K562 (cell line): Measurements from ENCODE around the gene RRAS. TPM values are rescaled to one million over a fixed set of nuclear protein-coding genes. Genes with fewer than 3 reads are reported as not detected.

Experiments
- ATAC-seq: fragments of 200-7000 bp; cut with Tn5 transposase; 3 replicates; pipeline ENCODE4 v1.9.1; 2020; ENCODE audit warnings: moderate library complexity
- BruUV-seq: library from RNA; stranded (reverse); fragments of 400-500 nt; replicated peaks from 2 replicates; lab custom pipeline; 2021; lab: Mats Ljungman, UMichigan
- CTCF ChIA-PET: fragments of 300-600 bp; formaldehyde crosslinking; extraction: SDS; loops from one replicate; lab custom pipeline; 2021; ENCODE audit warnings: low intra/inter-chr PET ratio; lab: Yijun Ruan, JAX
- POLR2A ChIA-PET: fragments of 300-600, 350-650 bp; sonication (Branson Sonifier 250); formaldehyde crosslinking; extraction: SDS; loops from one replicate; lab custom pipeline; 2021; ENCODE audit warnings: antibody characterized with exemption, inconsistent platforms; lab: Yijun Ruan, JAX
- DNase-seq, 4 experiments: peaks; one replicate each; pipeline versions ENCODE4 v3.0.0 to v3.0.0-alpha.2; 2011 to 2018; ENCODE audit warnings: low spot score in 3 of 4, mixed read lengths in 3 of 4; ENCODE audit errors: extremely low read depth in 1 of 4
- FAIRE-seq: peaks from 2 replicates; lab custom pipeline; 2011; peaks lifted over from hg19 to GRCh38; lab: Jason Lieb, UNC
- H2AFZ ChIP-seq: 2 replicates; pipeline ENCODE4 v1.6.0; 2011; ENCODE audit warnings: low read depth, low read length, control low read depth, inconsistent platforms
- H3K27ac ChIP-seq: fragments of 200-600 bp; 3 replicates; pipeline ENCODE4 v1.8.0; 2011; ENCODE audit warnings: low read depth, mild to moderate bottlenecking, control low read depth, inconsistent platforms, low read length, moderate library complexity, mixed read lengths; ENCODE audit errors: extremely low read depth
- H3K27me3 ChIP-seq, 2 experiments: fragments of 300-600 bp in 1 of 2; 2 replicates in 1 of 2; 3 replicates in 1 of 2; pipeline versions ENCODE4 v1.6.0 to v1.8.0; 2011; ENCODE audit warnings: inconsistent platforms in 2 of 2, low read length in 2 of 2, mild to moderate bottlenecking in 1 of 2, mixed read lengths in 1 of 2, moderate library complexity in 1 of 2; ENCODE audit not compliant: control insufficient read depth in 2 of 2, insufficient read depth in 2 of 2
- H3K36me3 ChIP-seq: fragments of 300-600 bp; 3 replicates; pipeline ENCODE4 v1.8.0; 2011; ENCODE audit warnings: mild to moderate bottlenecking, low read length, inconsistent platforms; ENCODE audit not compliant: control insufficient read depth, insufficient read depth
- H3K4me1 ChIP-seq, 2 experiments: fragments of 200-600 bp in 1 of 2; replicated peaks in 1 of 2; 2 replicates in 1 of 2; 3 replicates in 1 of 2; pipeline versions ENCODE4 v1.5.1 to v1.8.0; 2011; ENCODE audit warnings: inconsistent platforms in 2 of 2, low read length in 2 of 2, mild to moderate bottlenecking in 1 of 2, mixed read lengths in 1 of 2, moderate library complexity in 1 of 2; ENCODE audit not compliant: control insufficient read depth in 2 of 2, insufficient read depth in 2 of 2
- H3K4me2 ChIP-seq: 2 replicates; pipeline ENCODE4 v1.6.1; 2011; ENCODE audit warnings: low read length, control low read depth, inconsistent platforms, mixed read lengths; ENCODE audit not compliant: insufficient read depth
- H3K4me3 ChIP-seq: fragments of 200-600 bp; sonication (generic), shearing (Covaris generic); 2 replicates; pipeline ENCODE4 v1.5.1; 2016; ENCODE audit warnings: control low read depth, inconsistent platforms
- H3K79me2 ChIP-seq: fragments of 200-600 bp; 3 replicates; pipeline ENCODE4 v1.8.0; 2011; ENCODE audit warnings: low read length, inconsistent platforms; ENCODE audit not compliant: control insufficient read depth, insufficient read depth
- H3K9ac ChIP-seq, 2 experiments: 2 replicates each; pipeline versions ENCODE4 v1.6.0 to v1.6.1; 2011; ENCODE audit warnings: low read depth in 2 of 2, low read length in 2 of 2, control low read depth in 1 of 2, inconsistent platforms in 1 of 2, mild to moderate bottlenecking in 1 of 2, mixed read lengths in 1 of 2; ENCODE audit not compliant: insufficient read depth in 1 of 2
- H3K9me1 ChIP-seq: one replicate; pipeline ENCODE4 v1.6.0; 2011; ENCODE audit warnings: inconsistent platforms, mild to moderate bottlenecking, low read length, moderate library complexity; ENCODE audit not compliant: control insufficient read depth, insufficient read depth
- H3K9me3 ChIP-seq: replicated peaks from 2 replicates; pipeline ENCODE4 v1.5.1; 2011; ENCODE audit warnings: low read depth, low read length, inconsistent platforms; ENCODE audit not compliant: control insufficient read depth, insufficient read depth
- H4K20me1 ChIP-seq: replicated peaks from 2 replicates; pipeline ENCODE4 v1.6.1; 2011; ENCODE audit warnings: low read length, inconsistent platforms, mixed read lengths; ENCODE audit not compliant: control insufficient read depth, insufficient read depth
- FIP1L1 ChIP-seq: fragments of 200-400 bp; formaldehyde crosslinking; IDR thresholded peaks from 2 replicates; pipeline ENCODE4 v1.6.1; 2018; ENCODE audit warnings: mild to moderate bottlenecking, low read depth, low read length; ENCODE audit not compliant: poor library complexity, severe bottlenecking
- NR2C1 ChIP-seq, 2 experiments: fragments of 450-650 bp; IDR thresholded peaks; 2 replicates each; pipeline ENCODE4 v1.6.1; 2017; ENCODE audit warnings: mild to moderate bottlenecking in 2 of 2, antibody characterized with exemption in 1 of 2, inconsistent platforms in 1 of 2, missing compliant biosample characterization in 1 of 2, missing genetic modification characterization in 1 of 2
- U2AF2 ChIP-seq: fragments of 200-400 bp; formaldehyde crosslinking; optimal IDR thresholded peaks from 2 replicates; pipeline ENCODE3; 2017; ENCODE audit warnings: low read depth, mild to moderate bottlenecking, low read length
- ZBTB8A ChIP-seq: fragments of 450-650 bp; IDR thresholded peaks from 2 replicates; pipeline ENCODE4 v1.6.1; 2018; ENCODE audit warnings: mild to moderate bottlenecking, moderate library complexity; ENCODE audit not compliant: partially characterized antibody
- WGBS: fragments of 100-300 bp; shearing (Covaris generic); methylation state at CpG from one replicate; pipeline ENCODE4 v1.1.6; 2016; ENCODE audit warnings: low coverage, mixed read lengths; ENCODE audit not compliant: insufficient coverage; ENCODE audit errors: missing lambda C conversion rate; 5-methylcytosine and 5-hydroxymethylcytosine counted together
- in situ Hi-C: fragments of 300-500 bp; cut with MboI; formaldehyde crosslinking; loops from 4 replicates; pipeline ENCODE4 v1.15.0; 2018; ENCODE audit warnings: inconsistent platforms, mixed read lengths
- intact Hi-C: fragments of 100-400 bp; cut with micrococcal nuclease; formaldehyde crosslinking; loops from 2 replicates; pipeline ENCODE4 v1.14.2; 2022
- polyA plus RNA-seq, 8 experiments: library from polyadenylated mRNA; depleted of rRNA in 4 of 8; stranded (reverse) in 5 of 8; unstranded in 3 of 8; fragments of >200 nt; fragmentation: Nextera tagmentation in 2 of 8; fragmentation: Illumina TruSeq in 1 of 8; extraction: Ambion mirVana in 2 of 8; extraction: Trizol in 1 of 8; gene quantifications; 2 replicates each; pipeline versions ENCODE4 v1.2.1 to v1.2.3, GENCODE V29; 2011 to 2014; ENCODE audit warnings: inconsistent platforms in 1 of 8, missing spikeins in 1 of 8
- total RNA-seq, 7 experiments: library from RNA; depleted of rRNA in 6 of 7; stranded (reverse); fragments of >200 nt in 6 of 7; fragmentation: Illumina TruSeq in 2 of 7; extraction: Trizol in 2 of 7; gene quantifications; 2 replicates each; pipeline versions ENCODE4 v1.2.1 to v1.2.3, GENCODE V29; 2011 to 2021; ENCODE audit warnings: low replicate concordance in 1 of 7
- TF ChIP-seq, protein P1 (sequence below), 2 experiments: fragments of 250-450 bp in 1 of 2; fragments of 450-650 bp in 1 of 2; sonication (Bioruptor Pico) in 1 of 2; IDR thresholded peaks; 2 replicates each; pipeline versions ENCODE4 v1.6.1 to v1.8.0; 2016 to 2021; ENCODE audit warnings: mild to moderate bottlenecking in 2 of 2, moderate library complexity in 2 of 2, missing compliant biosample characterization in 1 of 2, missing genetic modification characterization in 1 of 2
- TF ChIP-seq, protein P2 (sequence below): fragments of 200-400 bp; formaldehyde crosslinking; IDR thresholded peaks from 2 replicates; pipeline ENCODE4 v1.6.1; 2017; ENCODE audit warnings: mild to moderate bottlenecking, low read depth, low read length, moderate library complexity
- TF ChIP-seq, protein P3 (sequence below): sonication (generic); formaldehyde crosslinking; IDR thresholded peaks from 2 replicates; pipeline ENCODE4 v1.8.1; 2022; ENCODE audit warnings: missing genetic modification reagents

Gene RRAS
- total and polyA plus RNA-seq, 9 of the 15 experiments (the other 6 are each of a cell fraction or from before 2014, with no cell fraction given): 0.70 to 17.3 (median 8.2) TPM

DNA sequence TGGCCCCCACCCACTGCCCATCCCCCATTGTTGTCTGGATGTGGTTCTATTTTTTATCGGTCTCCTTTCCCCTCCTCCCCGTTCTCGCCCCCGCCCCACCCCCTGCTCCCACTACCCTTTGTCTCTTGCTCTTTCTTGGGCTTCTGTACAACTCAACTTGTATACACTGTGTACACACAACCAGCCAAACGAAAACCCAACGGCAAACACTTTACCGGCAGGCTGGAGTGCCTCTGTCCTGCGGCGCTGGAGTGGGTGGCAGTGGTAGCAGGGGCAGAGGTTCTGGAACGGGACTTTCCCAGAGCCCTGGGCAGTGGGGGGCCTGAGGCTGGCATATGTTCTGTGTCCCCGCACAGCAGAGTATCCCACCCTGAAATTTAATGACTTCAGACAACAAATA lies 13.7 kb downstream of the RRAS start:
- H3K9me3 ChIP-seq: no peaks in the 10 kb centered on the region
- H4K20me1 ChIP-seq: no peaks in the 10 kb centered on the region
- no peak overlapping the region for H3K4me2 ChIP-seq
- ATAC-seq (no peak), DNase-seq (no peak), FAIRE-seq (no peak)
- no TSS peak for BruUV-seq
- no peaks in the 10 kb centered on the region for H3K79me2 ChIP-seq
- no peaks in the 10 kb centered on the region for H3K27me3 ChIP-seq
- in situ Hi-C loops (no loop called here), intact Hi-C loops (no loop called here)
- peaks cover 4 to 13% of the 10 kb centered on the region in 2 experiments; a peak in 2 of 5 replicates for H3K4me1 ChIP-seq
- ChIA-PET CTCF (no interaction called here), POLR2A (no interaction called here)
- H3K9ac ChIP-seq: no peak overlapping the region
- H3K4me3 ChIP-seq: no peak overlapping the region
- H2AFZ ChIP-seq: no peak overlapping the region
- no peak for TF ChIP-seq FIP1L1
- TF ChIP-seq, protein P1, sequence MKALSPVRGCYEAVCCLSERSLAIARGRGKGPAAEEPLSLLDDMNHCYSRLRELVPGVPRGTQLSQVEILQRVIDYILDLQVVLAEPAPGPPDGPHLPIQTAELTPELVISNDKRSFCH (CRISPR knock-in tag; IDR thresholded peaks at IDR 0.05): no peak
- TF ChIP-seq, protein P1 (tag; IDR thresholded peaks at IDR 0.05): no peak
- TF ChIP-seq NR2C1 (IDR thresholded peaks at IDR 0.05): no peak
- no peak for TF ChIP-seq NR2C1 (tag; IDR thresholded peaks at IDR 0.05)
- no peak for TF ChIP-seq U2AF2
- TF ChIP-seq, protein P2, sequence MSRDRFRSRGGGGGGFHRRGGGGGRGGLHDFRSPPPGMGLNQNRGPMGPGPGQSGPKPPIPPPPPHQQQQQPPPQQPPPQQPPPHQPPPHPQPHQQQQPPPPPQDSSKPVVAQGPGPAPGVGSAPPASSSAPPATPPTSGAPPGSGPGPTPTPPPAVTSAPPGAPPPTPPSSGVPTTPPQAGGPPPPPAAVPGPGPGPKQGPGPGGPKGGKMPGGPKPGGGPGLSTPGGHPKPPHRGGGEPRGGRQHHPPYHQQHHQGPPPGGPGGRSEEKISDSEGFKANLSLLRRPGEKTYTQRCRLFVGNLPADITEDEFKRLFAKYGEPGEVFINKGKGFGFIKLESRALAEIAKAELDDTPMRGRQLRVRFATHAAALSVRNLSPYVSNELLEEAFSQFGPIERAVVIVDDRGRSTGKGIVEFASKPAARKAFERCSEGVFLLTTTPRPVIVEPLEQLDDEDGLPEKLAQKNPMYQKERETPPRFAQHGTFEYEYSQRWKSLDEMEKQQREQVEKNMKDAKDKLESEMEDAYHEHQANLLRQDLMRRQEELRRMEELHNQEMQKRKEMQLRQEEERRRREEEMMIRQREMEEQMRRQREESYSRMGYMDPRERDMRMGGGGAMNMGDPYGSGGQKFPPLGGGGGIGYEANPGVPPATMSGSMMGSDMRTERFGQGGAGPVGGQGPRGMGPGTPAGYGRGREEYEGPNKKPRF: no peak
- TF ChIP-seq, protein P3, sequence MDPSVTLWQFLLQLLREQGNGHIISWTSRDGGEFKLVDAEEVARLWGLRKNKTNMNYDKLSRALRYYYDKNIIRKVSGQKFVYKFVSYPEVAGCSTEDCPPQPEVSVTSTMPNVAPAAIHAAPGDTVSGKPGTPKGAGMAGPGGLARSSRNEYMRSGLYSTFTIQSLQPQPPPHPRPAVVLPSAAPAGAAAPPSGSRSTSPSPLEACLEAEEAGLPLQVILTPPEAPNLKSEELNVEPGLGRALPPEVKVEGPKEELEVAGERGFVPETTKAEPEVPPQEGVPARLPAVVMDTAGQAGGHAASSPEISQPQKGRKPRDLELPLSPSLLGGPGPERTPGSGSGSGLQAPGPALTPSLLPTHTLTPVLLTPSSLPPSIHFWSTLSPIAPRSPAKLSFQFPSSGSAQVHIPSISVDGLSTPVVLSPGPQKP (CRISPR knock-in tag): no peak
- no peak for TF ChIP-seq ZBTB8A
- WGBS: 92% methylated on average over 6 of the region's 11 CpGs
- H3K27ac ChIP-seq: no peak overlapping the region
- no peaks in the 10 kb centered on the region for H3K9me1 ChIP-seq
- peaks cover 37% of the 10 kb centered on the region; the same call in 1 of the 3 replicates for H3K36me3 ChIP-seq
